Endothelial cell of umbilical vein (primary cell): Measurements from ENCODE around the gene ZNF284. TPM values are rescaled to one million over a fixed set of nuclear protein-coding genes. Genes with fewer than 3 reads are reported as not detected.

Experiments used
- BruUV-seq: library from RNA; stranded (reverse); fragments of 400-500 nt; replicated peaks from 2 replicates; lab custom pipeline; 2021; lab: Mats Ljungman, UMichigan
- CTCF ChIA-PET: fragments of 300-600, 350-600 bp; sonication (Branson Sonifier 250); formaldehyde crosslinking; loops from one replicate; lab custom pipeline; 2021; ENCODE audit warnings: antibody characterized with exemption, inconsistent platforms; lab: Charles Lee
- POLR2A ChIA-PET: fragments of 300-600, 350-600 bp; sonication (Branson Sonifier 250); formaldehyde crosslinking; loops from one replicate; lab custom pipeline; 2021; ENCODE audit warnings: antibody characterized with exemption, inconsistent platforms; lab: Charles Lee
- DNase-seq: peaks from one replicate; pipeline ENCODE4 v3.0.0-alpha.2; 2011; ENCODE audit warnings: low read depth, low spot score
- FAIRE-seq: peaks from 2 replicates; lab custom pipeline; 2011; peaks lifted over from hg19 to GRCh38; lab: Jason Lieb, UNC
- H2AFZ ChIP-seq: 2 replicates; pipeline ENCODE4 v1.6.0; 2012; ENCODE audit warnings: low read depth, low read length, control low read depth, inconsistent platforms
- H3K27ac ChIP-seq: 2 replicates; pipeline ENCODE4 v1.5.1; 2011; ENCODE audit warnings: low read depth, mild to moderate bottlenecking, control low read depth, low read length, moderate library complexity; ENCODE audit not compliant: insufficient read depth
- H3K27me3 ChIP-seq, 2 experiments: 2 replicates each; pipeline versions ENCODE4 v1.6.0 to v1.6.1; 2011; ENCODE audit warnings: low read length in 2 of 2, mixed read lengths in 1 of 2; ENCODE audit not compliant: control insufficient read depth in 2 of 2, insufficient read depth in 2 of 2
- H3K36me3 ChIP-seq, 2 experiments: 2 replicates in 1 of 2; 3 replicates in 1 of 2; pipeline ENCODE4 v1.5.1; 2011; ENCODE audit warnings: low read length in 2 of 2, mild to moderate bottlenecking in 1 of 2, moderate library complexity in 1 of 2; ENCODE audit not compliant: control insufficient read depth in 2 of 2, insufficient read depth in 2 of 2; ENCODE audit errors: extremely low read depth in 1 of 2
- H3K4me1 ChIP-seq: 3 replicates; pipeline ENCODE4 v1.5.1; 2011; ENCODE audit warnings: mild to moderate bottlenecking, low read length; ENCODE audit not compliant: control insufficient read depth, insufficient read depth; ENCODE audit errors: extremely low read depth
- H3K4me2 ChIP-seq: 2 replicates; pipeline ENCODE4 v1.6.1; 2011; ENCODE audit warnings: low read length, control low read depth, mixed read lengths; ENCODE audit not compliant: insufficient read depth
- H3K4me3 ChIP-seq, 3 experiments: fragments of 200-600 bp in 1 of 3; sonication (generic), shearing (Covaris generic) in 1 of 3; replicated peaks in 1 of 3; 2 replicates each; pipeline ENCODE4 v1.5.1; 2011 to 2016; ENCODE audit warnings: control low read depth in 3 of 3, low read length in 3 of 3, mild to moderate bottlenecking in 2 of 3, inconsistent platforms in 1 of 3, low read depth in 1 of 3, moderate library complexity in 1 of 3; ENCODE audit not compliant: insufficient read depth in 1 of 3
- H3K79me2 ChIP-seq: 2 replicates; pipeline ENCODE4 v1.6.0; 2012; ENCODE audit warnings: low read length, inconsistent platforms; ENCODE audit not compliant: control insufficient read depth, insufficient read depth
- H3K9ac ChIP-seq: replicated peaks from 2 replicates; pipeline ENCODE3; 2011; ENCODE audit warnings: low read length, control low read depth; ENCODE audit not compliant: insufficient read depth; ENCODE audit errors: extremely low read depth
- H3K9me1 ChIP-seq: replicated peaks from 3 replicates; pipeline ENCODE4 v1.6.0; 2011; ENCODE audit warnings: mild to moderate bottlenecking, low read length; ENCODE audit not compliant: control insufficient read depth, insufficient read depth; ENCODE audit errors: extremely low read depth
- H3K9me3 ChIP-seq: replicated peaks from 2 replicates; pipeline ENCODE4 v1.5.1; 2012; ENCODE audit warnings: low read length, inconsistent platforms; ENCODE audit not compliant: control insufficient read depth, insufficient read depth
- H4K20me1 ChIP-seq: replicated peaks from 2 replicates; pipeline ENCODE3; 2011; ENCODE audit warnings: mild to moderate bottlenecking, low read length; ENCODE audit not compliant: control insufficient read depth, insufficient read depth; ENCODE audit errors: extremely low read depth
- CTCF ChIP-seq, 2 donors: IDR thresholded peaks; 1 replicate in 1 of 2; 2 replicates in 1 of 2; pipeline ENCODE4 v1.5.1; 2011; ENCODE audit warnings: low read length in 2 of 2, mild to moderate bottlenecking in 2 of 2, moderate library complexity in 2 of 2, control low read depth in 1 of 2, inconsistent platforms in 1 of 2, low read depth in 1 of 2; ENCODE audit not compliant: insufficient read depth in 1 of 2; ENCODE audit errors: extremely low read depth in 1 of 2
- EZH2 ChIP-seq: IDR thresholded peaks from 2 replicates; pipeline ENCODE4 v1.6.1; 2012; ENCODE audit warnings: borderline replicate concordance, low read depth, mild to moderate bottlenecking, moderate library complexity, low read length, inconsistent platforms; ENCODE audit not compliant: severe bottlenecking
- FOS ChIP-seq: IDR thresholded peaks from 2 replicates; pipeline ENCODE4 v1.6.1; 2011; ENCODE audit warnings: mild to moderate bottlenecking, low read length, moderate library complexity, borderline replicate concordance; ENCODE audit not compliant: insufficient read depth
- GATA2 ChIP-seq: IDR thresholded peaks from 2 replicates; pipeline ENCODE4 v1.7.0; 2011; ENCODE audit warnings: low read depth, mild to moderate bottlenecking, moderate library complexity, mixed read lengths, low read length; ENCODE audit not compliant: insufficient read length, insufficient read depth
- JUN ChIP-seq: IDR thresholded peaks from 2 replicates; pipeline ENCODE4 v1.6.1; 2011; ENCODE audit warnings: borderline replicate concordance, low read depth; ENCODE audit not compliant: insufficient read length, insufficient read depth
- MAX ChIP-seq: IDR thresholded peaks from 2 replicates; pipeline ENCODE4 v1.6.1; 2011; ENCODE audit not compliant: insufficient read depth, insufficient read length
- MYC ChIP-seq: IDR thresholded peaks from one replicate; pipeline ENCODE4 v1.6.1; 2011; ENCODE audit warnings: mild to moderate bottlenecking, low read depth, low read length
- POLR2A ChIP-seq: IDR thresholded peaks from 2 replicates; pipeline ENCODE4 v1.6.1; 2012; ENCODE audit warnings: low read depth, mild to moderate bottlenecking, control low read depth, low read length
- POLR2AphosphoS5 ChIP-seq: IDR thresholded peaks from 2 replicates; pipeline ENCODE4 v1.6.1; 2012; ENCODE audit warnings: low read depth, mild to moderate bottlenecking, control low read depth, low read length, moderate library complexity; ENCODE audit not compliant: insufficient read depth
- dilution Hi-C: fragments of 300-500 bp; cut with MboI; formaldehyde crosslinking; loops from one replicate; pipeline ENCODE4 v1.15.0; 2019; ENCODE audit warnings: low sequenced_read_pairs; ENCODE audit not compliant: extremely low pct_ligation_motif_present
- intact Hi-C: fragments of 100-400 bp; cut with micrococcal nuclease; formaldehyde crosslinking; loops from one replicate; pipeline ENCODE4 v1.10.0; 2022
- polyA plus RNA-seq, 4 experiments: library from polyadenylated mRNA; depleted of rRNA in 3 of 4; stranded (reverse) in 3 of 4; unstranded in 1 of 4; fragments of >200 nt; gene quantifications; 2 replicates each; pipeline versions ENCODE4 v1.2.1 to v1.2.3, GENCODE V29; 2011 to 2012; ENCODE audit warnings: missing spikeins in 1 of 4
- total RNA-seq: library from RNA; stranded (reverse); gene quantifications from 2 replicates; pipeline ENCODE4 v1.2.3, GENCODE V29; 2021

Gene ZNF284
- total and polyA plus RNA-seq, 2 donors (not counting 3 experiments of a cell fraction or from before 2014, with no cell fraction given), result 0.98 to 2.4 TPM

- CTCF ChIA-PET, result interaction anchor here (1.1 kb wide), 1 partner anchor 178 kb away, joined by 3 read pairs; the partner anchor contains the start of gene ZNF45
- H3K27ac ChIP-seq, result peak within 1 kb of the TSS; percentile 32
- intact Hi-C loops, result loop anchor here (1.0 to 10.0 kb wide), 16 partner anchors 19 to 387 kb away; partner anchors contain the start of genes SMG9, ZNF112, ZNF155 and ZNF180
These were observed 41.3 kb downstream of the ZNF284 start, which contains the start of gene ZNF225 for GRCh38 chr19:44113138-44113783. TSS of gene ZNF225 (plus strand) at chr19:44113399. CDS start at chr19:44115828, 2,429 bp downstream.

More at GRCh38 chr19:44113138-44113783, 41.3 kb downstream of the ZNF284 start, which contains the start of gene ZNF225:
- Histone ChIP-seq H3K36me3 (peaks cover 0 to 2% of the 10 kb centered on the region in 2 experiments), H3K4me1 (peaks cover 6% of the 10 kb centered on the region), H3K4me3 (peak within 1 kb of the TSS; percentile 80 to 94 (median 84)), H3K27me3 (no peaks in the 10 kb centered on the region), H2AFZ (peak within 1 kb of the TSS; percentile 87), H3K9ac (peak within 1 kb of the TSS; percentile 70), H3K79me2 (no peaks in the 10 kb centered on the region), H3K9me1 (no peaks in the 10 kb centered on the region), H4K20me1 (no peaks in the 10 kb centered on the region), H3K9me3 (peaks cover 3% of the 10 kb centered on the region), H3K4me2 (peak within 1 kb of the TSS; percentile 92)
- POLR2A ChIA-PET, result interaction anchor here (1.1 kb wide), 1 partner anchor 109 kb away, joined by 3 read pairs; no protein-coding TSS in a partner anchor
- DNase-seq (peak; percentile 98), FAIRE-seq (peak; percentile 99)
- TSS peak; percentile 53 for BruUV-seq
- dilution Hi-C loops, result no loop called here
- TF ChIP-seq MAX (no peak), EZH2 (no peak), POLR2AphosphoS5 (peak; percentile 66), POLR2A (peak; percentile 85), JUN (no peak), CTCF (IDR thresholded peaks at IDR 0.05; ENCODE audit: extremely low read depth in 1 of 2, insufficient read depth in 1 of 2, low read depth in 1 of 2, low read length in 2 of 2) (no peak), MYC (no peak), GATA2 (no peak), FOS (no peak)
